NAMALWA (cell line): Measurements from ENCODE around the gene SNTB2.
"Not testable (repeated sequence)": the region's sequence is repeated elsewhere in the genome, so short reads cannot be mapped to it uniquely, and the experiment has no call there.

Experiments used
- DNase-seq: peaks from one replicate; pipeline ENCODE4 v3.0.0-alpha.2; 2015; ENCODE audit warnings: low spot score

The SNTB2 gene

DNA sequence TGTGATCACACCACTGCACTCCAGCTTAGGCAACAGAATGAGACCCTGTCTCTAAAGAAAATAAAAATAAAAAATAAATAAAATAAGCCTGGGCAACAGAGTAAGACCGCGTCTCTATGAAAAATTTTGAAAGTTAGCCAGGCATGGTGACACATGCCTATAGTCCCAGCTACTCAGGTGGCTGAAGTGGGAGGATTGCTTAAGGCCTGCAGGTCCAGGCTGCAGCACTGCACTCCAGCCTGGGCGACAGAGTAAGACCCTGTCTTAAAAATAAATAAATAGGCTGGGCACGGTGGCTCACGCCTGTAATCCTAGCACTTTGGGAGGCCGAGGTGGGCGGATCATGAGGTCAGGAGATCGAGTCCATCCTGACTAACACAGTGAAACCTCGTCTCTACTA lies 104.7 kb downstream of the SNTB2 start:
- DNase-seq = not testable (repeated sequence)

DNA sequence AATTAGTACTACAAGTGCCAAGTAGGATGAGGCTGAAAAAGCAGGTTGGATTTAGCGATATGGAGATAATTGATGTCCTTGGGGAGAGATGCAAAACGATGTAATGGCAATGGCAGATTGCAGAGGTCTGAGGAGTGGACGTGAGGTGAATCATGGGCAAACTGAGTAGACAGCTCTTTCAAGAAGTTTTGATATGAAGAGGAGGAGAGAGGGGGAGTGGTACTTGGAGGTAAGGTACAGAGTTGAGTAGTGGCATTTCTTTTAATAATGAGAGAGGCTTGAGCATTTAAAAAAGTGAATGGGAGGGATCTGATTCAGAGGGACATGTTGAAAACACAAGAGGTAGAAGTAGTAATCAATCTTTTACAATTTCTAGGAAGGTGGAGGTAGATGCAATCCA lies 106.4 kb downstream of the SNTB2 start:
- DNase-seq = no peak

DNA sequence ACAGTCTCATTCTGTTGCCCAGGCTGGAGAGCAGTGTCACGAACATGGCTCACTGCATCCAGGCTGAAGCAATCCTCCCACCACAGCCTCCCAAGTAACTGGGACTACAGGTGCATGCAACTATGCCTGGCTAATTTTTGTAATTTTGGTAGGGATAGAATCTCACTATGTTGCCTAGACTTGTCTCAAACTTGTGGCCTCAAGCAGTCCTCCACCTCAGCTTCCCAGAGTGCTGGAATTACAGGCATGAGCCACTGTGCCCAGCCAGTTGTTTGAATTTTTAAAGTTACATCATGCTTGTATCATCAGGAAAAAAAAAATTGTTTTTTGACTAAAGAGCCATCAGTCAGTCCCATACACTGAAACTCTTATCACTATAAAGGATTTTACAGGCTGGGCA lies 107.1 kb downstream of the SNTB2 start:
- DNase-seq = no peak

DNA sequence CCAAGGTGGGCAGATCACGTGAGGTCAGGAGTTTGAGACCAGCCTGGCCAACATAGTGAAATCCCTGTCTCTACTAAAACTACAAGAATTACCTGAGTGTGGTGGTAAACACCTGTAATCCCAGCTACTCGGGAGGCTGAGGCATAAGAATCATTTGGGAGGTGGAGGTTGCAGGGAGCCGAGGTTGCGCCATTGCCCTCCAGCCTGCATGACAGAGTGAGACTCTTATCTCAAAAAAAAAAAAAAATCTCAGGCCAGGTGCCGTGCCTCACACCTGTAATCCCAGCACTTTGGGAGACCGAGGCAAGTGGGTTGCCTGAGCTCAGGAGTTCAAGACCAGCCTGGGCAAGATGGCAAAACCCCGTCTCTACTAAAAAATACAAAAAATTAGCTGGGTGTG lies 109.8 kb downstream of the SNTB2 start:
- DNase-seq = not testable (repeated sequence)

DNA sequence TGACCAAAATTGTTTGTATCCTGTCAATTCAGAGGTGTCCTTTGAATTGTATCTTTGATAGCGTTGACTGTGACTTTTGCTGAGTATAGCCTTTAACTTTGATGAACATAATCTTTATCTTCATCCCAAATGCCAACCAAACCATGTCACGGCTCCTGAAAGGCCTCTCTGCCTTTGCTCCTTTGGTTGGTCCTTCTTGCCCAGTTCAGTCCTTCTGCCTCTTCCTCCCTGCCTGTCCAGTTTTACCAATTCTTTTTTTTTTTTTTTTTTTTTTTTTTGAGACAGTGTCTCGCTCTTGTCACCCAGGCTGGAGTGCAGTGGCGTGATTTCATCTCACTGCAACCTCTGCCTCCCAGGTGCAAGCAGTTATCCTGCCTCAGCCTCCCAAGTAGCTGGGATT lies 111.3 kb downstream of the SNTB2 start:
- no peak for DNase-seq

DNA sequence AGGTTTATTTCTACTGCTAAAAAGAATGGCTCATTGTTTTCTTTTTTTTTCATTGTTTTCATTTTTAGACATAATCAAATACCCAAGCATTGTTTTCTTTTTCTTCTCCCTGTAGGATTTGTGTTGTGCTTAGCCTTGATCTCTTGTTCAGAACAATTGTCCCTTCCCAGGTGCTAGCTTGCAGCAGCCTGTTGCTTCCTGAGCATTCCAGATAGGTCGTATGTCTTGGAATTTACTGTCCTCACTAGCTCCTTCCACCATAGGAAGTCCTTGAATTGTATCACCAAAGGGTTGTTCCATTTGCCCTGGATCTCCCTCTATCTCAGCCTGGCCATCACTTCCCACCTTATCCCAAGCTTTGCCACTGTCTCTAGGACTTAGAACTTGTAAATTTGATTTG lies 114.2 kb downstream of the SNTB2 start:
- no peak for DNase-seq

DNA sequence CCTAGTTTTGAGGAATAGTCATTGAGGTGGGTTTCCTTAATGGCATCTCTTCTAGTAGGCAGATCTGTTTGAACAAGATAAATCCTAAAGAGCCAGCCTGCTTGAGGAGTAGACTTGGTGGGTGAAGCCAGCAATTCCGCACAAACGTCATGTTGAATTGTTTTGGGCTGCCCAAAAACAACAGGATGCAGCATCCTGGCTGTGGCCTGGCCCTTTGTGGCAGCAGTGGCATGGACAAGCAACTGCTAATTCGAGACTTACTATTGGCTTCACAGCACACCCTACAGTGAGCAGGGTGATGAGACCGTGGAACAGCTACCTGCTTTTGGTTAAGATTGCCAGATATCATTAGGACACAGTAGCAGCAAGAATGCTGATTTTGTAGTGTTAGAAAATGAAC lies 114.9 kb downstream of the SNTB2 start:
- DNase-seq = no peak

DNA sequence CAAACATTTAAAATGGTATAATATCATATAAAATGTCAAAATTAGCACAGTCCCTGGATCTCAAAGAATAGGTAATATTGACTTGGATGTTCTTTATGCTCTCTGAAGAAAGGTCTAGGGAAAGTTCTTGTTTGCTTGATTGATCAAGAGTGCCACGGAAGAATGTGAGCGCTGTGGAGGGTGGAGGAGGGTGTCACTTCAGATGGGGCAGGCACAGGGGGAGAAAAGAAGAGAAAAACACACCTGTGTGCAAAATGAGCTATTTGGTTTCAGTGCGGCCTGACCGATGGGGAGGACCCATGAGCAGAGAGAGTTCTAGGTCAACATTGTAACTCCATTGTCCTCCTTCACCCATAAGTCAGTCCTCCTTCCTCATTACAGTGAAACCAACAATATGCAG lies 115.3 kb downstream of the SNTB2 start:
- DNase-seq = no peak

DNA sequence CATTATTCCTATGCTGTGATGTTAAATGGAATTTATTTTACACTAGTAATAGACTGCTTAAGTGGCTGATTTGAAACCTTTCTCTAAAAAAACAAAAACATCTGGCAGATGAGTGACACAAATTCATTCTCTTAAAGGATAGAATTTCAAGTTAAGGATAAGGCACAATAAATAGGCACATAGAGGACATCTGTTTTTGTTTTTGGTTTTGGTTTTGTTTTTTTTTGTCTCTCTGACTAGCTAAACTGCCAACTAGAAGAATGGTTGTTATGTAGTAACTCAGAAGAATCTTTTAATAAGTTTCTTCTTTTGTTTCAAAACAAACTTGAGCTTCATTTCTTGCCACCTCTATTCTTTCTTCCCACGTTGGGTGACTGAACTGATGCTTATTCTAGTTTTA lies 119.1 kb downstream of the SNTB2 start:
- no peak for DNase-seq

DNA sequence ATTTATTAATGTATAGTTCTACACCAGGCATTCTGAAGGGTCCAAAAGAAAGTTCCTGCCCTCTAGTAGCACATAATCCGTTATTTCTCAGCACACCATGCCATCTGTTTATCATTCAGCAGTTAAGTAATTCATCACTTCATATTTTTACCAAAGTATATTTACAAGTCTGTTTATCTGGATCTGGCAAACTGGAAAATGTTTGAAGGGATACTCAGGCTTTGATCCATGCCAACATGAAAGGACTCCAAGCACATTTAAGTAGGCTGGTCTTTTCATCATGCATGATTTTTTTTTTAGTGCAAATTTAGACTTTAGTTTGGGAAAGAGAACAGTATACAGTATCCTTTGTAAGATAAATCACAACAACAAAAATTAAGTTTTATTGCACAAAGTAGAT lies 120.1 kb downstream of the SNTB2 start:
- DNase-seq = no peak

DNA sequence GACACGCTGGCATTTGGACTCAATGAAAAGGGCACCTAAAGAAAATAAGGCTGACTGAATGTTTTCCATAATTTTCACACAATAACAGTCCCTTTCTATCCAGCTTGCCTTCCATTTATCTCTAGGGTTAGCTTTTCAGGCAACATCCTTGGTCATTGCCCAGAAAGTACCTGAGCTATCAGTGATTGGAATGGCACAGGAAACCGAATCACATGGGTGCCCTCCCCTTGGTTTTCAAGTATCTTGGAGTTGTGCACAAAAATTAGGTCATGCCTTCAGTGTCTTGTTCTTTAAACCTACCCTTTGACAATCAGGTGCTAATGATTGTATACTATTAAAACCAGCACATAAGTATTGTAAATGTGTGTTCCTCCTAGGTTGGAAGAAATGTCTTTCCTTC lies 120.9 kb downstream of the SNTB2 start:
- no peak for DNase-seq

DNA sequence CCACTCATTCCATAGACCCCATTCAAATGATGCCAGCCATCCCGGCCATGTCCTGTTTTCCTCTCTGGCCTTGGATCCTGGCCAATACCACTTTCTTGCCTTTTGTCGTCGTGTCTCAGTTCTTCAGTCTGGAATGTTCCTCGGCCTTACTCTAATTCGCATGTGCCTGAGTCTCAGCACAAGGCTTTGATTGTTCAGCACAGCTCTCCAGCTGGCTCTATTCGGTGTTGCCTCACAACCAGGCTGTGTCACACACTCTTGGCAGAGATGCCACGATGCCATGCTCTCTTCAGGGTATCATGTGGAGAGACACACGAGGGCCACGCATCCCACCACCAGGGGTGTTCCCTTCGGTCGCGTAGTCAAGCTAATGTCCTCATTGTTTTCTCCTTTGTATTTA lies 122.4 kb downstream of the SNTB2 start:
- DNase-seq = no peak

DNA sequence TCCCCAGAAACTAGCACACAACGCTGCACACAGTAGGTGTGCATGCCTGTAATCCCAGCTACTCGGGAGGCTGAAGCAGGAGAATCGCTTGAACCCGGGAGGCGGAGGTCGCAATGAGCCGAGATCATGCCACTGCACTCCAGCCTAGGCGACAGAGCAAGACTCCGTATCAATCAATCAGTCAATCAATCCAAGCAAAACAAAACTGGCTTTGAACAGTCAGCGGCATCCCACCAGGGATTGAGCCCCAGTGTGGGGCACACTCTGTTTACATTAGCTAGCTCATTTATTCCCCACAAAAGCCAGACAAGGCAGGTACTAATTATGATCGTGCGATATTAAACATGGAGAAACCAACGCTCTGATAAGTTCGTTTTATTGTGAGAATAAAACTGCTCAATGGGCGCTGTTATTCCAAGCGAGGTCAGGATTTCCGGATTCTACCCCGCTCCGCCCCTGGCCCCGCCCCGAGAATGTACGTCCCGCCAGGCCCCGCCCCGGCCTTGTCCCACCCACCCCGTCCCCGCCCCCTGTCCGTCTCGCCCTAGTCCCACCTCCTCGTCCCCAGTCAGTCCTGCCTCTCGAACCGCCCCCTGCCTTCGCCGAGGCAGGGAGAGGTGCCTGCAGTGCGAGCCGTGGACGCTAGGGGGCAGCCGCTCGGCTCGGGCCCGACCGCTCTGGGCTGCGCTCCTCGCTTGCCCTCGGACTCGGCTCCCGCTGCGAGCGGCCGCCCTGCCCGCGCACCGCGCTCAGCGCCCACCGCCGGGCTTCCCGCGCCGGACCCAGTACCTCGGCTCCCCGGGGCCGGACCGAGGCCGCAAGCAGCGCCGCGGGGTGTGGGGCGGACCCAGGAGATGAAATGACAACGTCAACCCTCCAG lies 123.9 kb downstream of the SNTB2 start, which contains the start of gene VPS4A:
VPS4A (plus strand) TSS at position 698 of the 880 bp plus-strand sequence; CDS start at position 860, 162 bp downstream.
- peak; percentile 96 for DNase-seq

DNA sequence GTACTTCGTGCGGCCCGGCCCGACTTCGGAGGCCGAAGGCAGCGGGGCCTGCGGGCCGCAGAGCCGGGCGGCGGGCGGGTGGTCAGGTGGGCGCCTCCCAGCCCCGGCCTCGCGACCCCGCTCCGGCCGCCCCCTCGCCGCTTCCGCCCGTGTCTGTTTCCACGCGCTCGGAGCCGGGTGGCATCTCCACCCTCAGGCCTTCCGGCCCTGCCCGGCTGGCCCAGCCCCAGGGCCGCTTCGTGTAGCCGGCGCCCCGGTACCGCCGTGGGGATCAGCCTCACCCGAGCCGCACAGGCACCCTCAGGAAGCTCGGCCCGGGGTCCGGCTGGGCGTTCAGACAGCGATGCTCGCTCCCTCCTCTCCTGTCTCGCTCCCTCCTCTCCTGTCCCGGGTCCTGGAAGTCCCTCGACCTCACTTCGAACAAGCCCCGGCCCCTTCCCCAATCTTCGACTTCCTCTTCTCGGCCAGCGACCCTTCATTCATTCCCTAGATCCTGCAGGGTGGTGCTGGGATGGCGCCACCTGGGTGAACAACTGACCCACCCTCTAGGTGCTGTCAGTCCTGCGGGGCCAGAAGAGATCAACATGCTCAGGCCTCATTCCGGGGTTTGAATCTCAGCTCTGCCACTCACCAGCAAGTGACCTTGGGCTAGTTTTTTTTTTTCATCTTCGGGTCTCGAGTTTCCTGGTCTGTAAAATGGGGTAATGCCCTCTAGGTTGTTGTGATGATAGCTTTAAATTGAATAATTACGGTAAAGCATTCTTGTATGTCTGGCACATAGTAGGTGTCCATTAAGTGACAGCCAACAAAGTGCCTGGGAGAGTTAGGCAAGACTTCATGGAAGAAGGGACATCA lies 124.8 kb downstream of the SNTB2 start:
- DNase-seq = peak; percentile 62

DNA sequence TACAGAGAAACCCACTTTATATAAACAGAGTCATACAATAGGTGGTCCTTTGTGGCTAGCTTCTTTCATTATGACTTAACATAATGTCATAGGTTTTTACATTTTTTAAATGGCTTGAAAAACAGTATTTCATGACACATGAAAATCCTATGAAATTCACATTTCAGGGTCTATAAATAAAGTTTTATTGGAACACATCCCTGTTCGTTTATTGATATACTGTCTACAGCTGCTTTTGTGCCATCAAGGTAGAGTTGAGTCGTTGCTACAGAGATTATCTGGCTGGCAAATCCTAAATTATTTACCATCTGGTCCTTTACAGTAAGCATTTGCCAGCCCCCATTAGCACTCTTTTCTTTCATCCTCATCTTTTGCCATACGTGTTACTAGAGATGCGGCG lies 126.5 kb downstream of the SNTB2 start:
- DNase-seq = no peak

DNA sequence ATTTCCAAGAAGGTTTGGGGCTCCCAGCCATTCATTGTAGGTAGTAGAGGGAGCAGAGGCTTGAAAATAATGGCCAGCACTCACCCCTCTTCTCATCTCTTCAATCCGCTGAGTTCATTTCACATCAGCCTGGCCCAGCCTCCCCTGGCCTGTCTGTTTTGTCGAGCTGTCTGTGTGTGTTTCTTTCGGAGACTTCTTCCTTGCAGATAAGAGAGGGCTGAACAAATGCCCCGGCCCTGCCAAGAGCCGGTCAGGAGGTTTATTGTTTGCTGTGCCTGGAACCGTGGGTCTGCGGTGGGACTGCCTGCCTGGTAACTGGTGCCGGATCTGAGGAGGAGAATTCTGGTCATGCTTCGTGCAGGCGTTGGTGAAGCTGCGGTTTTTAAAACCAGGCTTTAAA lies 127.6 kb downstream of the SNTB2 start:
- no peak for DNase-seq

DNA sequence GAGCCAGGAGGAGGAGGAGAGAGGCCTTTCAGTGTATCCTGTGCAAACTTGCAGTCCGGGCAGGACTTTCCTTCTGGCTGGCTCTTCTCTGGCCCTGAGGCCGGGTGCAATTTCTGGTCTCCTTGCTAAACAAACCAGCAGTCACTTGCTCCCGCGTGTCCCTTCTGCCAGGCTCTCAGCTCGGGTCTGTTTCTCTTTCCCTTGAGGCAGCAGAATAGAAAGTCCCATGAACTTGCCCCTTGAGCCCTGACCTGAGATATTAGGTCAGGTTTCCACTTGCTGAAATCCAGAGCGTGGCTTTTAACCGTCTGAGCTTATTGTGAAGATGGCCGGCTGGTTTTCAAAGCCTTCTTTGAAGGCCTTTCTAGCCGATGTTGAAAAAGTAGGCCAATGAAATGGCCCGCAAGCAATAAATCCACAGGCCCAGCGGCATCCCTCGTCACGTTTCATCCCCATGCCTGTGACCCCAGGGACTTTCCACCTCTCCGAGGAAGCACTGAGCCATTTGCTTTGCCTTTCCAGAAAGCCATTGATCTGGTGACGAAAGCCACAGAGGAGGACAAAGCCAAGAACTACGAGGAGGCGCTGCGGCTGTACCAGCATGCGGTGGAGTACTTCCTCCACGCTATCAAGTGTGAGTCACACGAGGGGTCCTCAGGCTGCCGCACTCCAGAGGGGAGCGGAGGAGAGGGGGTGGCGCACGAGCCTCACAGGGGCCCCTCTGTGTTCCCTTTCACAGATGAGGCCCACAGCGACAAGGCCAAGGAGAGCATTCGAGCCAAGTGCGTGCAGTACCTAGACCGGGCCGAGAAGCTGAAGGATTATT lies 128.7 kb downstream of the SNTB2 start:
- no peak for DNase-seq

DNA sequence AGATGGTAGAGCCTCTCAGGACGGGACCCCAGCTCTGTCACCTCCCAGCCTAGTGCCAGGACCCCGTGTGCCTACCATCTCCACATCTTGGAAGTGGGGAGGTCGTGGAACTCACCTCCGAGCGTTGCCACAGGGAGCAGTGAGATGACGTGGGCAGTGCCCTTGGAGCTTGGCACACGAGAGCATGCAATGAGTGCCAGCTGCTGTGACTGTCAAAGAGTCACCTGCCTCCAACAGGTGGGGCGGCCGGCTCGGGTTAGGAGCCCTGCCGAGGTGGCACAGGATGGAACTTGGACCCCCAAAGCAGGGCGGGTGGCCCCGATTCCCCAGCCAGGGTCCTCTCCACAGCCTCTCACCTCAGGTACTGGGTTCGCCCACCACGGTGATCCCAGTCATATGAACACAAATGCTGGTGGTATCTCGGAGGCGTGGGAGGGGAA lies 129.7 kb downstream of the SNTB2 start:
- no peak for DNase-seq

DNA sequence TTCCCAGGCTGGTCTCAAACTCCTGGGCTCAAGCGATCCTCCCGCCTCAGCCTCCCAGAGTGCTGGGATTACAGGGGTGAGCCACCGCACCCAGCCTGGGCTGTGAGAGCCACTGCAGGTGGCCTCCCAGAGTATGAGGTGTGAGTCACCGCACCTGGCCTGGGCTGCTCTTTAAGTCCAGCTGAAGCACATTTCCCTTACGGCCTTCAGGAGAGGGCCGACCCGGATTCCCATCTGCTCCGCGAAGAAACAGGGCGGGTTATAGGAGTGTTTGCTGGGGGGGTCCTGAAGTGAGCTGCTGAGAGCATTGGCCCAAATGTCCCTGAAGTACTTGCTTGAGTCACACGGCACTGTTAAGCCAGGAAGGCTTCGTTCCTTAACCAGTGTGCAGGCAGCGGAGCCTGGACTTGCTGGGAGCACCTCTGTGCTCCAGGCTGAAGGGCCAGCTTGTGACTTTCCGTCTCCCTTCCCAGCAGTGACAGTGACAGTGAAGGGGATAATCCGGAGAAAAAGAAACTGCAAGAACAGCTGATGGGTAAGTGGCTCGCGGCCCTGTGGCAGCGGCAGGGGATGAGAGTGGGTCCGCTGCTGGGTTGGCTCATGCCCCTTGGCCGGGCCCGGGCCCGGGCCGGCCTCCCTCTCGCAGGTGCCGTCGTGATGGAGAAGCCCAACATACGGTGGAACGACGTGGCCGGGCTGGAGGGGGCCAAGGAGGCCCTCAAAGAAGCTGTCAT lies 131.4 kb downstream of the SNTB2 start:
- no peak for DNase-seq

DNA sequence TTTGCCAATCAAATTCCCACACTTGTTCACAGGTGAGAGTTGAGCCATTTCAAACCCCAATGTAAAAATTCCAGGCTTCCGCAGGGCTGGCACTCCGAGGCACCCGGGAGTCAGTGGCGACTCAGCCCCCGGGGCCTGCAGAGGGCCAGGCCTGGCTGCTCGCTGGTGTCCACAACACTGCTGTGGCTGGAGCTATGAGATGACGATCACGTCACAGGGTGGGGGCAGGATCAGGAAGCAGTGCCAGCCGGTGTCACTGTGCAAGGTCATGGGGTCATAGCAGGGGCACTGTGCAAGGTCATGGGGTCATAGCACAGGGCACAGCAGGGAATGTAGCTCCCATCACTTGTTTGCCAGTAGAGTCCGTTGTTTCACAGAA lies 131.9 kb downstream of the SNTB2 start:
- DNase-seq = no peak

DNA sequence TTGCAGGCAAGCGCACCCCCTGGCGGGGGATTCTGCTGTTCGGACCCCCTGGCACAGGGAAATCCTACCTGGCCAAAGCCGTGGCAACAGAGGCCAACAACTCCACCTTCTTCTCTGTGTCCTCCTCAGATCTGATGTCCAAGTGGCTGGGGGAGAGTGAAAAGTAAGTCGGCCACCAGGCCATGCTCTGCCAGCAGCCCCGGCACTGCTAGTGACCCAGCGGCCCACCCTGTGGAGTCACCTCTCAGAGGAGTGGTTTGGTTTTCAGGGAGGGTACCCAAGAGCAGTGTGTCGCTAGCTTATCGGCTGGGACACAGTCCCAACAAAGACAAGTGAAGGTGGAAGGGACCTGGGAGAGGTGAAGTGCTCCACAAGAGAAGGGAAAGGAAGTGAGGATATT lies 132.4 kb downstream of the SNTB2 start:
- DNase-seq = no peak
